ENCODE measurements around the gene ADGRV1.

DNA sequence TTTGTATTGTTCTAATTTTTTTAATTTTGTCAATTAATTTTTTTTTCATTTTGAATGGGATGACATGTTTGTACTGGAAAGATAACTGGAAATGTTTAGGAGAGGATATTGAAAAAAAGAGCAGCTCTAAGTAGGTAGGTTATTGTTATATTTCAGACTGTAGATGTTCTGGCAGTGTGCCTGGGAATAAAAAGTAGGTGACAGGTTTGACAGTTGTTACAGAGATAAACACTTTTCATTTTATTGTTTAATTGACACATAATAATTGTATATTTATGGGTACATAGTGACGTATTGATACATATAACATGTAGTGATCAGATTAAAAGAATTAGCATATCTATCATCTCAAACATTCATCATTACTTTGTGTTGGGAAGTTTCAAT is 545.5 kb downstream of the ADGRV1 start:
- TF ChIP-seq FOXP2 (optimal IDR thresholded peaks at IDR 0.05; ENCODE audit: control extremely low read depth, extremely low read length, insufficient read depth) (no peak), EZH2 (IDR thresholded peaks at IDR 0.05) (no peak)

Data from SK-N-MC (cell line).